ENCODE results near the gene FBXL14.
"Not testable (repeated sequence)": the region's sequence is repeated elsewhere in the genome, so short reads cannot be mapped to it uniquely, and the experiment has no call there.

FBXL14 gene

GRCh38 chr12:1619587-1619986, 25.2 kb upstream of the FBXL14 start:
- DNase-seq: no peak

- no peak for DNase-seq
Measured at GRCh38 chr12:1619159-1619558, 24.8 kb upstream of the FBXL14 start.

- DNase-seq: no peak
Measured at GRCh38 chr12:1618489-1618888, 24.1 kb upstream of the FBXL14 start.

- no peak for DNase-seq
Measured at GRCh38 chr12:1616233-1617066, 22.1 kb upstream of the FBXL14 start.

- DNase-seq: no peak
Measured at GRCh38 chr12:1614360-1614759, 20.0 kb upstream of the FBXL14 start.

- DNase-seq: no peak
Measured at GRCh38 chr12:1613860-1614259, 19.5 kb upstream of the FBXL14 start.

GRCh38 chr12:1611803-1612572, 17.6 kb upstream of the FBXL14 start:
- no peak for DNase-seq

- no peak for DNase-seq
Measured at GRCh38 chr12:1610072-1610643, 15.8 kb upstream of the FBXL14 start.

GRCh38 chr12:1608713-1609119, 14.3 kb upstream of the FBXL14 start:
- DNase-seq: no peak

- no peak for DNase-seq
Measured at GRCh38 chr12:1607940-1608712, 13.7 kb upstream of the FBXL14 start.

GRCh38 chr12:1606021-1606622, 11.7 kb upstream of the FBXL14 start:
- no peak for DNase-seq

GRCh38 chr12:1605129-1606020, 11.0 kb upstream of the FBXL14 start:
- no peak for DNase-seq

- no peak for DNase-seq
Measured at GRCh38 chr12:1604464-1604863, 10.1 kb upstream of the FBXL14 start.

- DNase-seq: no peak
Measured at GRCh38 chr12:1603269-1603993, 9.1 kb upstream of the FBXL14 start.

GRCh38 chr12:1602706-1603105, 8.3 kb upstream of the FBXL14 start:
- DNase-seq: not testable (repeated sequence)

- DNase-seq: no peak
Measured at GRCh38 chr12:1598757-1599156, 4.4 kb upstream of the FBXL14 start.

- no peak for DNase-seq
Measured at GRCh38 chr12:1595690-1596347, 1.4 kb upstream of the FBXL14 start.

- no peak for DNase-seq
Measured at GRCh38 chr12:1595026-1595561, 713 bp upstream of the FBXL14 start.

GRCh38 chr12:1594006-1594260, 448 bp downstream of the FBXL14 start:
- no peak for DNase-seq
